ENCODE measurements around the gene CAB39.

CAB39 gene

DNA sequence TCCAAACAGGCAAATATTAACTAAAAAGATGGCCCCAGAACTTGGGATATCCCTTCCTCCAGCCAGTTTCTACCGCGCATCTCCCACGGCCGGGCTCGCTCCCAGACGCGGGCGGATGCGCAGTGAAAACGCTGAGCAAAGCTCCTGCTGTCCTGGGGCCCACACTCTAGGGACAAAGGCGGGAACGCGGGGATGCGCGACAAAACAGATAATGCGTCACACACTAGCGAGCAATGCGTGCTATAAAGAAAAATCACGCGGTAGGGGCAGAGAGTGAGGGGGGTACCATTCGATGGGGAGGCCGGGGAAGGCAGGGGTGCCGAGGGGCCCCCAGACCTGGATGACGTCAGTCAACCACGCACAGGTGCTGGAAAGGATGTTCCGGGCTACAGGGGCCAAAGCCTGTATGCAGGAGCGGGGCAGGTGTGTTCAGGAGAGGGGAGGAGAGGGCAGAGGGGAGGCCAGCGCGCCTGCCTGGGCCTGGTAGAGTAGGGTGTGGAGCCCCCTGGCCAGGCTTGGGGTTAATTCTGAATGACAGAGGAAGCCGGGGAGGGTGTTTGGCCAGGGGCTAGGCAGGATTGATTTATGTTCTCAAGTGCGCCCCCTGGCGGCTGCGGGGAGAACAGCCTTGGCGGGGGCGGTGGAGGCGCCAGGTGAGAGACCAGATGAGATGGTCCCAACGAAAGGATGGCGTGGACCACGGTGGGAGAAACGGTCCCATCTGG, 137.2 kb downstream of the CAB39 start:
- TF ChIP-seq, protein P1, sequence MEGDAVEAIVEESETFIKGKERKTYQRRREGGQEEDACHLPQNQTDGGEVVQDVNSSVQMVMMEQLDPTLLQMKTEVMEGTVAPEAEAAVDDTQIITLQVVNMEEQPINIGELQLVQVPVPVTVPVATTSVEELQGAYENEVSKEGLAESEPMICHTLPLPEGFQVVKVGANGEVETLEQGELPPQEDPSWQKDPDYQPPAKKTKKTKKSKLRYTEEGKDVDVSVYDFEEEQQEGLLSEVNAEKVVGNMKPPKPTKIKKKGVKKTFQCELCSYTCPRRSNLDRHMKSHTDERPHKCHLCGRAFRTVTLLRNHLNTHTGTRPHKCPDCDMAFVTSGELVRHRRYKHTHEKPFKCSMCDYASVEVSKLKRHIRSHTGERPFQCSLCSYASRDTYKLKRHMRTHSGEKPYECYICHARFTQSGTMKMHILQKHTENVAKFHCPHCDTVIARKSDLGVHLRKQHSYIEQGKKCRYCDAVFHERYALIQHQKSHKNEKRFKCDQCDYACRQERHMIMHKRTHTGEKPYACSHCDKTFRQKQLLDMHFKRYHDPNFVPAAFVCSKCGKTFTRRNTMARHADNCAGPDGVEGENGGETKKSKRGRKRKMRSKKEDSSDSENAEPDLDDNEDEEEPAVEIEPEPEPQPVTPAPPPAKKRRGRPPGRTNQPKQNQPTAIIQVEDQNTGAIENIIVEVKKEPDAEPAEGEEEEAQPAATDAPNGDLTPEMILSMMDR (IDR thresholded peaks at IDR 0.05; ENCODE audit: low read depth, low read length), result peak; percentile 89
- H3K4me3 ChIP-seq (replicated peaks in 1 of 2; ENCODE audit: low read depth in 2 of 2, low read length in 2 of 2), result no peak overlapping the region
- DNase-seq (ENCODE audit: low read depth in 2 of 2), result peak; percentile 30 to 47

DNA sequence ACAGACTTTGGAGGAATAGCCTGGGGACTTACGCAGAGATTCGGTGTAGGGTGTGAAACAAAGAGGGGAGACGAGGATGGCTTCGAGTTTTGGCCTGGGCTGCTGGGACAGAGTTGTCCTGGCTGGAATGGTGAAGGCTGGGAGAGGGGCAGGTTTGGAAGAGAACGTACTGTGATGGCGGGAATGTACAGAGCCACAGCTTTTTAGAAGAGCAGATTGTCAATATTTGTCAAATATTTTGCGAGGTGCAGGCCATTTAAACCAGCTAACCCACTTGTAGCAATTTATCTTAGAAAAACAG, 137.7 kb downstream of the CAB39 start:
- TF ChIP-seq, protein P1 (IDR thresholded peaks at IDR 0.05; ENCODE audit: low read depth, low read length), result no peak

DNA sequence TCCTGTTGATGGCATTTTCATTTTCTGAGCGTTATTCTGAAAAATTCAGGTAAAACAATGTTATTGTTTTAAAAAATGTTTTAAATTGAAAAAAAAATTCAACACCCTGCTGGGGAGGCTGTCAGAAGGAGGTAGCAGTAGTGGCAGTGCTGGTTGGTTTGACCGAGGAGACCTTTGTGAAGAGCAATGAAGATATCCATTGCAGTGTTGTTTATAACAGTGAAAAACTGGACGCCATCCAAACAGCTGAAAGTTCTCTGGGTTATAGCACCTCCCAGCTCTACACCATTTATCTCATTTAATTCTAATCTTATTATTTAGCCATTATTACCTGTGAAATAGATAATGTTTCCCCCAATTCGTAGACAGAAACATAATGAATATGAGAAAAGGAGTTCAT, 139.5 kb downstream of the CAB39 start:
- no peak for DNase-seq (ENCODE audit: low read depth in 2 of 2)
- TF ChIP-seq, protein P1 (IDR thresholded peaks at IDR 0.05; ENCODE audit: low read depth, low read length), result no peak
- H3K4me3 ChIP-seq (replicated peaks in 1 of 2; ENCODE audit: low read depth in 2 of 2, low read length in 2 of 2), result no peak overlapping the region

More for the DNA sequence above, 137.7 kb downstream of the CAB39 start:
- H3K4me3 ChIP-seq (replicated peaks in 1 of 2; ENCODE audit: low read depth in 2 of 2, low read length in 2 of 2), result no peak overlapping the region
- no peak for DNase-seq (ENCODE audit: low read depth in 2 of 2)

DNA sequence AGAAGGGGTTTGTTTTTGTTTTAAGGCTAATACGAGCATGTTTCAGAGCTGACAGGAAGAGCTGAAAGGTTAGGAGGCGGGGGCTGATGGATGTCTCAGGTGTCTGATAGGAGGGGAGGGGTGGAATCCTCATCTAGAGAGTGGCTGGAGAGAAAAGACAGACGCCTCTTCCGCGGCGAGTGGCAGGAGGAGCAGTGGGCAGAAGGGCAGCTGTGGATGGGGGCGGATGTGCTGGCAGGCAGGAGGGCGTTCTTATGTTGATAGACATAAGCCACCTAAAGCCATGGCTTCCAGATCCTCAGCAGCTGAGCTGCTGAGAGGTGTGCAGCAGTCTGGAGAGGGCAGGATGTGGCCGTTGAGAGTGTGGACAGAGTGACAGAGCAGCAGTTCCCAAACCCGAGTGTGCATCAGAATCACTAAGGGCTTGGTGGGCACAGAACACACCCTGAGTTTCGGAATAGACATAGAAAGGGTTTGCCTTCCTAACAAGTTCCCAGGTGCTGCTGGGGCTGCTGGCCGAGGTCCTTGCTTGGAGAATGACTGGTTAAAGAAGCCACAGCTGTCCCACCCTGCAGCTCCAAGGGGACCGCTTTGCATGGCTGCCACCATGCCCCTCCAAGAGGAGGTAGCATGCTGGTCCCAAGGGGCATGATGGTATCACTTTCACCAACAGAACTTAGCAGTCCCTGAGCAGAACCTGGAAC, 149.1 kb downstream of the CAB39 start:
- H3K4me3 ChIP-seq (replicated peaks in 1 of 2; ENCODE audit: low read depth in 2 of 2, low read length in 2 of 2), result no peak overlapping the region
- TF ChIP-seq, protein P1 (IDR thresholded peaks at IDR 0.05; ENCODE audit: low read depth, low read length), result no peak
- DNase-seq (ENCODE audit: low read depth in 2 of 2), result no peak

DNA sequence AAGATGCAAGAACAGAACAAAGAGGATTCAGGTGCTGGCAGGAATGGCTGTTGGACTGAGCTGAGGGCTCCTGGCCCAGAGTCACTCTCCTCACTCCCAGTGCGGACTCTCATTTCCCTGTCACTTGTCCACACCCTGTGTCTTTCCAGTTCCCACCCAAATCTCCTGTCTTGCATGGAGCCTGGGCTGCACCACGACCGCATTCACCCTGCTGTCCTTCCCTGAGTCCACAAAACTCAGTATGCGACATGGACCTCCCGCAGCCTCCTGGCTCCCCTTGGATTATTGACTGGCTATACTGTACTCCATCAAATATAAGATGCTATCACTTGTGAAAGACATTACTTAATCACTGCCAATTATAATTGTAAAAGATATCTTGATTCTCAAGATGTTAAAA, 149.7 kb downstream of the CAB39 start:
- TF ChIP-seq, protein P1 (IDR thresholded peaks at IDR 0.05; ENCODE audit: low read depth, low read length), result no peak
- no peak for DNase-seq (ENCODE audit: low read depth in 2 of 2)
- H3K4me3 ChIP-seq (replicated peaks in 1 of 2; ENCODE audit: low read depth in 2 of 2, low read length in 2 of 2), result no peak overlapping the region

DNA sequence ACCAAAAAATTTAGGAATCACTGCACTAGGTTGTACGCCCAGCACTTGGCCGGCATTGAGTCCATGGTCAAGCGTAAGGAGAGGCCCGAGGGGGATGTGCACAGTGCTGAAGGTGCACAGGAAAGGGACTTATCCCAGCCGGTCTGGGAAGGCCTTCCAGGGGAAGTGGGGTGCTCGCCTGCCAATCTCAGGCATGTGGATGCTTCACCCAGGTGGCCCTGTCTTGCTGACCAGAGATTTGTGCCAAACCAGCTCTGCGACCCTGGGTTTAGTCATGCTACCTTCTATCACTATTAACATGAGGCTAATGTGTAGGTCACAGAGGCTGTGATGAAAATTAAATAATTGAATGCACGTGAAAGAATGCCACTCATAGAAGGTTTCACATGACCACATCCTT, 150.4 kb downstream of the CAB39 start:
- H3K4me3 ChIP-seq (replicated peaks in 1 of 2; ENCODE audit: low read depth in 2 of 2, low read length in 2 of 2), result no peak overlapping the region
- TF ChIP-seq, protein P1 (IDR thresholded peaks at IDR 0.05; ENCODE audit: low read depth, low read length), result no peak
- DNase-seq (ENCODE audit: low read depth in 2 of 2), result no peak
